ENCODE measurements around the gene GPR61.

- TF ChIP-seq, protein P1, sequence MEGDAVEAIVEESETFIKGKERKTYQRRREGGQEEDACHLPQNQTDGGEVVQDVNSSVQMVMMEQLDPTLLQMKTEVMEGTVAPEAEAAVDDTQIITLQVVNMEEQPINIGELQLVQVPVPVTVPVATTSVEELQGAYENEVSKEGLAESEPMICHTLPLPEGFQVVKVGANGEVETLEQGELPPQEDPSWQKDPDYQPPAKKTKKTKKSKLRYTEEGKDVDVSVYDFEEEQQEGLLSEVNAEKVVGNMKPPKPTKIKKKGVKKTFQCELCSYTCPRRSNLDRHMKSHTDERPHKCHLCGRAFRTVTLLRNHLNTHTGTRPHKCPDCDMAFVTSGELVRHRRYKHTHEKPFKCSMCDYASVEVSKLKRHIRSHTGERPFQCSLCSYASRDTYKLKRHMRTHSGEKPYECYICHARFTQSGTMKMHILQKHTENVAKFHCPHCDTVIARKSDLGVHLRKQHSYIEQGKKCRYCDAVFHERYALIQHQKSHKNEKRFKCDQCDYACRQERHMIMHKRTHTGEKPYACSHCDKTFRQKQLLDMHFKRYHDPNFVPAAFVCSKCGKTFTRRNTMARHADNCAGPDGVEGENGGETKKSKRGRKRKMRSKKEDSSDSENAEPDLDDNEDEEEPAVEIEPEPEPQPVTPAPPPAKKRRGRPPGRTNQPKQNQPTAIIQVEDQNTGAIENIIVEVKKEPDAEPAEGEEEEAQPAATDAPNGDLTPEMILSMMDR (optimal IDR thresholded peaks at IDR 0.05 in 1 of 3, IDR thresholded peaks at IDR 0.05 in 1 of 3, conservative IDR thresholded peaks at IDR 0.05 in 1 of 3; ENCODE audit: extremely low read depth in 1 of 3, insufficient read depth in 2 of 3, low read length in 3 of 3): no peak
- no peak for TF ChIP-seq EZH2 (IDR thresholded peaks at IDR 0.05; ENCODE audit: low read length)
These were observed 48.3 kb upstream of the GPR61 start for GRCh38 chr1:109491372-109491771.

All from keratinocyte (primary cell).